ENCODE measurements around the gene ZFP28. TPM values are rescaled to one million over a fixed set of nuclear protein-coding genes. Genes with fewer than 3 reads are reported as not detected.

The ZFP28 gene
- total RNA-seq, 4 donors from 2014 or later: 6.1 to 45.3 (median 17.7) TPM

GRCh38 chr19:56525214-56525860, 13.4 kb upstream of the ZFP28 start:
- H3K4me3 ChIP-seq: no peak overlapping the region
- intact Hi-C loops (cut with DNase I; ENCODE audit: low total_unique reads): no loop called here
- no peaks in the 10 kb centered on the region for H3K4me1 ChIP-seq
- H3K36me3 ChIP-seq: no peaks in the 10 kb centered on the region
- DNase-seq: no peak
- no peaks in the 10 kb centered on the region for H3K27me3 ChIP-seq
- H3K9me3 ChIP-seq: peaks cover 8 to 98% of the 10 kb centered on the region in 2 donors
- TF ChIP-seq CTCF (IDR thresholded peaks at IDR 0.05) (no peak), POLR2A (IDR thresholded peaks at IDR 0.05) (no peak)
- no peak overlapping the region for H3K27ac ChIP-seq

- no peak overlapping the region for H3K4me3 ChIP-seq
- intact Hi-C loops (cut with DNase I; ENCODE audit: low total_unique reads): no loop called here
- TF ChIP-seq CTCF (IDR thresholded peaks at IDR 0.05) (no peak), POLR2A (IDR thresholded peaks at IDR 0.05) (no peak)
- H3K9me3 ChIP-seq: peaks cover 0 to 37% of the 10 kb centered on the region in 2 donors
- no peaks in the 10 kb centered on the region for H3K27me3 ChIP-seq
- no peaks in the 10 kb centered on the region for H3K4me1 ChIP-seq
- DNase-seq: no peak
- no peak overlapping the region for H3K27ac ChIP-seq
- H3K36me3 ChIP-seq: no peaks in the 10 kb centered on the region
Observed at GRCh38 chr19:56537442-56537841, 1.3 kb upstream of the ZFP28 start.

- no peaks in the 10 kb centered on the region for H3K27me3 ChIP-seq
- TF ChIP-seq CTCF (IDR thresholded peaks at IDR 0.05): peak in 2 of 4 experiments; percentile 22 to 26
- TF ChIP-seq POLR2A (IDR thresholded peaks at IDR 0.05): peak in 1 of 2 donors; percentile 44
- H3K9me3 ChIP-seq: peaks cover 0 to 41% of the 10 kb centered on the region in 2 donors
- intact Hi-C loops (cut with DNase I; ENCODE audit: low total_unique reads): no loop called here
- no peaks in the 10 kb centered on the region for H3K4me1 ChIP-seq
- peak; percentile 89 to 92 for DNase-seq
- H3K27ac ChIP-seq: peak overlapping the region; percentile 93
- no peaks in the 10 kb centered on the region for H3K36me3 ChIP-seq
- peak overlapping the region; percentile 89 to 92 for H3K4me3 ChIP-seq
Observed at GRCh38 chr19:56538254-56538760, 441 bp upstream of the ZFP28 start.

- Histone ChIP-seq H3K4me1 (no peaks in the 10 kb centered on the region), H3K27me3 (no peaks in the 10 kb centered on the region), H3K4me3 (no peak overlapping the region), H3K36me3 (no peaks in the 10 kb centered on the region), H3K9me3 (peaks cover 0 to 74% of the 10 kb centered on the region in 2 donors), H3K27ac (no peak overlapping the region)
- DNase-seq: no peak
- TF ChIP-seq CTCF (IDR thresholded peaks at IDR 0.05): no peak
- no peak for TF ChIP-seq POLR2A (IDR thresholded peaks at IDR 0.05)
- intact Hi-C loops (cut with DNase I; ENCODE audit: low total_unique reads): no loop called here
Observed at GRCh38 chr19:56543776-56544175, 5.0 kb downstream of the ZFP28 start.

GRCh38 chr19:56547535-56547934, 8.8 kb downstream of the ZFP28 start:
- H3K27me3 ChIP-seq: no peaks in the 10 kb centered on the region
- intact Hi-C loops (cut with DNase I; ENCODE audit: low total_unique reads): no loop called here
- H3K4me3 ChIP-seq: no peak overlapping the region
- no peaks in the 10 kb centered on the region for H3K4me1 ChIP-seq
- H3K27ac ChIP-seq: no peak overlapping the region
- no peak for DNase-seq
- peaks cover 0 to 99% of the 10 kb centered on the region in 2 donors for H3K9me3 ChIP-seq
- no peaks in the 10 kb centered on the region for H3K36me3 ChIP-seq
- TF ChIP-seq CTCF (IDR thresholded peaks at IDR 0.05) (no peak), POLR2A (IDR thresholded peaks at IDR 0.05) (no peak)
